Hematopoietic multipotent progenitor cell treated with erythropoietin and hydrocortisone succinate and interleukin-3 and kit ligand, for 17 days (in vitro differentiated cells): ENCODE measurements around the gene RBL2.
A peak's percentile ranks its signal among the peaks of the same experiment; 100 is the strongest.
"Not testable (repeated sequence)": the region's sequence is repeated elsewhere in the genome, so short reads cannot be mapped to it uniquely, and the experiment has no call there.

ENCODE experiments used
- DNase-seq: peaks from one replicate; pipeline ENCODE4 v3.0.0-alpha.2; 2015; ENCODE audit warnings: low spot score

RBL2 gene

GRCh38 chr16:53504665-53505064, 70.4 kb downstream of the RBL2 start:
- no peak for DNase-seq

DNA sequence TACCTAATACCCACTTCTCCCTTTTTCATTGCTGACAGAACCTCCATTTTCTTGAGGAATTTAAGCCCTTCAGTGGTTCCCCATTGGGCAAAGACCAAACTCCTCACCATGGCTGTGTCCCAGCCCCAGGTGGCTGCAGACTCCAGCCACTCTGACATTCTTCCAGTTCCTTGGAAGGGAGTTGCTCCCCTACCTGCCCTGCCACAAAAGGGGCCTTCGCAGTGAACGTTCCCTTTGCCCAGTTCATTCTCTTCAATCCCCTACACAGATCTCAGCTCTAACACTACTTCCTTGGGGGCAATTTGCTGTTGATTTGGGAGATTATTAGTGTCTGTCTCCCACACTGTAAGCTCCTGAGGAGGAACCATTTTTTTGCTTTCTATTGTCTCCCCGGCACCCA, 72.0 kb downstream of the RBL2 start:
- no peak for DNase-seq

DNA sequence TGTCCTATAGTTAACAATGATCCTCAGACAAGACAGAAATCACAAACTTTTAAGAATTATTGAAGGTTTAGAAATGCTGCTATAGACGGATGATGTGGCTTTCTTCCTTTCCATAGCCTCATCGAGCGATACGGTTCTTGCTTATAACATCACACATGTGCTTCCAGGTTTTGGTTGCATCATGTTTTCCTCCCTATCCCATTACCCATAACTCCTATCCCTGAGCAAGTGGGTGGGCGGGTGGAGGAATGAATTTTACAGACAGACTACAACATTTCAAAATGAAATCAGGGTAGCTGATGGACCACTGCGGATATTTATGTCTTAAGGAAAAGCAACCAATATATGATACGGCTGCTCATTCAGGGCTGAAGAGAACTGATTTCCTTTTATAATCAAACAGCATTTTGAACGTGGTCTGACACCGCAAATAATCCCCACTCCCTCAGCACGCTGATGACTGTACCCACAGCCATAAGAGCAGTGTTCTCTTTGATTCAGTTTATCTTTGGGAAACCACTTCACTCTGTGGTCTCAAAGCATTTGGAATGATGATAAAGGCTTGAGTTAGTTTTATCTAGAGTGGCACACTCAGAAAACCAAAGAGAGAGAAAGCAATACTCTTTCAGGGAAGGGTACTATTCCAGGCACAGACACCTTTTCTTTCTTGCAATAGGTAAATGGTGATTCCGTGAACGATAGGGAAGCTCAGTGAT, 73.4 kb downstream of the RBL2 start:
- no peak for DNase-seq

GRCh38 chr16:53509906-53510703, 75.8 kb downstream of the RBL2 start:
- peak; percentile 73 for DNase-seq

- no peak for DNase-seq
These were observed 76.4 kb downstream of the RBL2 start for GRCh38 chr16:53510704-53511070.

GRCh38 chr16:53511084-53511402, 76.8 kb downstream of the RBL2 start:
- no peak for DNase-seq

- DNase-seq, result no peak
These were observed 77.4 kb downstream of the RBL2 start for GRCh38 chr16:53511403-53512280.

GRCh38 chr16:53512795-53513194, 78.5 kb downstream of the RBL2 start:
- not testable (repeated sequence) for DNase-seq

- no peak for DNase-seq
These were observed 81.0 kb downstream of the RBL2 start for GRCh38 chr16:53515259-53515658.

- no peak for DNase-seq
These were observed 81.5 kb downstream of the RBL2 start for GRCh38 chr16:53515811-53516210.

DNA sequence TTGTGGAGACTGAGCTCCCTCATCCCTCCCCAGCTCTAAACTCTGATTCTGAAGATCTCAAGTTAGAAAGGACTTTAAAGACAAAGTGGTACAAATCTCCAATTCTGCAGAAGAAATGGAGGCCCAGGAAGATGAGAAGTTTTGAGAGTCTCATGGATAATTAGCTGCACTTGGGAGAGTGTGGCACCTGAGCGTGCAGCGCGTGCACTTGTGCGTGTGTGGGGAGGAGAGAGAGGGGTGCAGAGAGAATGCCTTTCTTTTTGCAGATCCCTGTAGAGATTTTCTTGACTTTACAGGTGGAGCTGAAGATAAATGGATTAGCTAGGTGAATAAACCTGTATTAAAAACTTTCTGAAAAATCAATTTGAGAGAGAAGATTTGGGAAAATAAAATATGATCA, 83.6 kb downstream of the RBL2 start:
- DNase-seq, result no peak

GRCh38 chr16:53518550-53519416, 84.5 kb downstream of the RBL2 start:
- DNase-seq, result no peak

- DNase-seq, result no peak
These were observed 85.3 kb downstream of the RBL2 start for GRCh38 chr16:53519417-53520091.

DNA sequence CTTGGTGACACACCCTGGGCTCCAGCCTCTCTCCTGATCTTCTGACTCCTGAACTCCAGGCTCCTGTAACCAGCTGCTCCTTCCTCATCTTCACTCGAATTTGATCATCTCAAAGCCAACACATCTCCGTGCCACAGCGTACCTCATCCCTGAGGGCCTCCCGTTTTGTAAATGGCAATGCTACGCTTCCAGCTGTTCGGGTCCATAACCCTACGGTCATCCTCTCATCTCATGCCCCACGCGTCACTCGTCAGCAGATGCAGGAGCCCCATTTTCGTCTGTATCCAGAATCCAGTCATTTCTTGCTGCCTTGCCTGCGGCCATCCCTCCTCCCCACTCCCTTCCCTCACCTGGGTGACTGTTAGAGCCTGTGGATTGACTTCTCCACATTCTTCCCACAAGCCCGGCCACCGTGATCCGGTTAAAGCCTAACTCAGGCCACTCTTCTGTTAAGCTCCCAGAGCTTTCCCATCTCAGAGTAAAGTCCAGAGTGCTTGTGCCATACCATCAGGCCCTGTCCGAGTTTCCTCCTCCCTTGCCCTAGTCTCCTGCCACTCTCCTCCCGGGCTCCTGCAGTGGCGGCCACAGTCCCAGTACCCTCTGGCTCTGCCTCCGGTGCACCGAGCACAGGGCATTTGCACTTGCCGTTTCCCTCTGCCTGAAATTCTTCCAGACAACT, 89.0 kb downstream of the RBL2 start:
- DNase-seq, result no peak

DNA sequence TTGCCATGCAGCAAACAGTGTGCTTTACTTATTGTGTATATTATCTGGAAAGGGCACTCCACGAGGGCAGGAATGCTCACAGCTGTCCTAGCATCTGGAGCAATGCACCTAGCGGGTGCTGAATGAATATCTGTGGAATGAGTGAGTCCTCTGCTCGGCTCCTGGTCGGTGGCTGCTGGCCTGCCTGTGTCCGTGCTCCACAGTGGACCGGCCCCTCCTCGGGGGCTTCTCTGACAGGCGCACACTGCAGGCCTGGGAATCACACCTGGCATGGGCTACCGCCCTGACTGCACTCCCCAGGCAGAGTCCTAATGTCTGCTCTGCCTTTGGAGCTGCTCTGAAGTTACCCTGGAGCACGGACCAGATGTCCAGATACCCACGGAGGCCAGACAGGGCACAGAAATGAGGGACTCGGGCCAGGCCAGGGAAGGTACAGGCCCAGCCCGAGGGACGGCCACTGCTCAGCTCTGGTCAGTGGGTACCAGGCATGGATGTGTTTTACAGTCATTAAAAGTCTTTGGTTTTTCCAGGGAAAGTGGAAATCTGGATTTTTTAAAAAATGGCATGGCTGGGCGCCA, 89.8 kb downstream of the RBL2 start:
- DNase-seq, result no peak

- no peak for DNase-seq
These were observed 94.5 kb downstream of the RBL2 start for GRCh38 chr16:53528797-53529196.

GRCh38 chr16:53529513-53529912, 95.2 kb downstream of the RBL2 start:
- no peak for DNase-seq

DNA sequence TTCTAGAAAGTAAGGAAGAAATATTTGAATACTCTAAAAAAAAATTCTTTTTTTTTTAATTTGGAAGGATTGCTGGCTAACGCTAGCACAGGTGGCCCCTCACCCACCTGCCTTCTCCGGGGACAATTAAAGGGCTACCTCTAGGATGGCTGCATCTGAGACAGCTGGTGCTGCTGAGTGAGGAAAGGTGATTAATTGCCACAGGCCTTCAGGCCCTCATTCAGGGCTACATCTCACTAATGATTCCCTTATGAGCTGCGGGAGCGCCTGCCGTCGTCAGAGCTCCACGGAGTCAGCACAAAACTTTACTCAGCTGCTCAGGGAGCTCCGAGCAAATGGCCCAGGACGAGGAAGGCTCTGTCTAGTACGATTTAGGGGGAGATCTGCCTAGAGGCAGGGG, 95.8 kb downstream of the RBL2 start:
- no peak for DNase-seq

DNA sequence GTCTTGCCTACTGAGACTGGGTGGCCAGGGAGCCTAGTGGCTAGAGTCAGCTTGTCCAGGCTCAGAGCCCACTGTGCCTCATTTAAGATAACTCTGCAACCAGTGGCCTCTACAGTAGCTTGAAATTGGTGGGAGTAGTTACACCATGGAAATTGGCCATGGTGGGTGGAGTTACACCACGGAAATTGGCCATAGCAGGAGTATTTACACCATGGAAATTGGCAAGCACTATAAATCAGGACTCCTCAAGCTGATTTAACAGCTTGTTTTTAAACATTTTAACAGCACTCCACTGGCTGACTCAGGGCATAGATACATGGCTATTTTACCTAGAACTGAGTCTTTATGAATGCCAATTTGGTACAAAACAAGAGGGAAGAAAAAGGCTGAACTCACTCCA, 96.5 kb downstream of the RBL2 start:
- DNase-seq, result no peak

DNA sequence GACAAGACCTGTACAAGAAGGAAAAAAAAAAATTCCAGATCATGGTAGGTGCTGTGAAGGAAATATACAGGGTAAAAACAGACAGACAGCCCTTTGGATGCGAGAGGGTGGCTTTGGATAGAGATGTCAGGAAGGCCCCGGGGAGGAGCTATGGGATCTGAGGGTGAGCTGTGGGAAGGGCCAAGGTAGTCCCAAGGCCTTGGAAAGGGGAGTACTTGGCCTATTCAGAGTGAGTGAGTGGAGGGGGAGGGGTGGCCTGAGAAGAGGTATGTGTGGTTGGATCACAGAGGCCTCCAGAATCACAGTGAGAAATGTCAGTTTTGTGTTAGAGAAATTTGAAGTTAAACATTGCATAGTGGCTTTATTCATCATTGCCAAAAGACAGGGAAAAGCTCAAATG, 99.9 kb downstream of the RBL2 start:
- no peak for DNase-seq
